Measurements from ENCODE around the gene ATMIN.

The ATMIN gene

GRCh38 chr16:80994451-80994850 is 41.2 kb upstream of the ATMIN start:
- H3K36me3 ChIP-seq: no peaks in the 10 kb centered on the region
- no peaks in the 10 kb centered on the region for H3K9me3 ChIP-seq
- H3K4me1 ChIP-seq (ENCODE audit: control insufficient read depth in 1 of 2, insufficient read depth in 1 of 2, low read depth in 1 of 2, low read length in 1 of 2): peaks cover 19 to 21% of the 10 kb centered on the region in 2 experiments
- H3K27me3 ChIP-seq: no peaks in the 10 kb centered on the region
- H3K4me3 ChIP-seq (ENCODE audit: low read depth in 1 of 2, low read length in 1 of 2): no peak overlapping the region
- no peak overlapping the region for H3K27ac ChIP-seq
- no peak for TF ChIP-seq CTCF (IDR thresholded peaks at IDR 0.05)

- no peak for TF ChIP-seq CTCF (IDR thresholded peaks at IDR 0.05)
- peaks cover 19 to 21% of the 10 kb centered on the region in 2 experiments for H3K4me1 ChIP-seq (ENCODE audit: control insufficient read depth in 1 of 2, insufficient read depth in 1 of 2, low read depth in 1 of 2, low read length in 1 of 2)
- H3K9me3 ChIP-seq: no peaks in the 10 kb centered on the region
- no peaks in the 10 kb centered on the region for H3K36me3 ChIP-seq
- H3K4me3 ChIP-seq (ENCODE audit: low read depth in 1 of 2, low read length in 1 of 2): peak overlapping the region; percentile 51 to 59
- peak overlapping the region; percentile 80 for H3K27ac ChIP-seq
- no peaks in the 10 kb centered on the region for H3K27me3 ChIP-seq
Measured at GRCh38 chr16:80996688-80997138, 38.9 kb upstream of the ATMIN start.

GRCh38 chr16:80997139-80997798 is 38.4 kb upstream of the ATMIN start:
- peak overlapping the region; percentile 80 for H3K27ac ChIP-seq
- peak overlapping the region; percentile 51 to 59 for H3K4me3 ChIP-seq (ENCODE audit: low read depth in 1 of 2, low read length in 1 of 2)
- H3K36me3 ChIP-seq: no peaks in the 10 kb centered on the region
- H3K9me3 ChIP-seq: no peaks in the 10 kb centered on the region
- TF ChIP-seq CTCF (IDR thresholded peaks at IDR 0.05): no peak
- no peaks in the 10 kb centered on the region for H3K27me3 ChIP-seq
- H3K4me1 ChIP-seq (ENCODE audit: control insufficient read depth in 1 of 2, insufficient read depth in 1 of 2, low read depth in 1 of 2, low read length in 1 of 2): peaks cover 19 to 21% of the 10 kb centered on the region in 2 experiments

GRCh38 chr16:80997964-80998620 is 37.5 kb upstream of the ATMIN start:
- H3K4me3 ChIP-seq (ENCODE audit: low read depth in 1 of 2, low read length in 1 of 2): peak overlapping the region; percentile 51 to 59
- H3K36me3 ChIP-seq: no peaks in the 10 kb centered on the region
- H3K27ac ChIP-seq: peak overlapping the region; percentile 80
- no peak for TF ChIP-seq CTCF (IDR thresholded peaks at IDR 0.05)
- peaks cover 19 to 21% of the 10 kb centered on the region in 2 experiments for H3K4me1 ChIP-seq (ENCODE audit: control insufficient read depth in 1 of 2, insufficient read depth in 1 of 2, low read depth in 1 of 2, low read length in 1 of 2)
- H3K27me3 ChIP-seq: no peaks in the 10 kb centered on the region
- H3K9me3 ChIP-seq: no peaks in the 10 kb centered on the region

- no peak overlapping the region for H3K27ac ChIP-seq
- H3K4me3 ChIP-seq (ENCODE audit: low read depth in 1 of 2, low read length in 1 of 2): no peak overlapping the region
- H3K27me3 ChIP-seq: no peaks in the 10 kb centered on the region
- H3K36me3 ChIP-seq: no peaks in the 10 kb centered on the region
- no peaks in the 10 kb centered on the region for H3K9me3 ChIP-seq
- TF ChIP-seq CTCF (IDR thresholded peaks at IDR 0.05): no peak
- H3K4me1 ChIP-seq (ENCODE audit: control insufficient read depth in 1 of 2, insufficient read depth in 1 of 2, low read depth in 1 of 2, low read length in 1 of 2): peaks cover 39 to 46% of the 10 kb centered on the region in 2 experiments
Measured at GRCh38 chr16:81000873-81001272, 34.8 kb upstream of the ATMIN start.
